DMS153 treated with DMSO at 0.1 percent for 48 hours (cell line): ENCODE results near the gene NAT10.

Experiments used
- DNase-seq: peaks from one replicate; lab custom pipeline; 2025; ENCODE audit not compliant: unreplicated experiment; lab: John Stamatoyannopoulos, UW

Gene NAT10

GRCh38 chr11:34148504-34149165 is 43.2 kb downstream of the NAT10 start:
- DNase-seq = no peak

- DNase-seq = no peak
These were observed 43.8 kb downstream of the NAT10 start for GRCh38 chr11:34149274-34149673.

GRCh38 chr11:34149786-34150185 is 44.4 kb downstream of the NAT10 start:
- no peak for DNase-seq

GRCh38 chr11:34150494-34151151 is 45.2 kb downstream of the NAT10 start:
- DNase-seq = no peak

GRCh38 chr11:34151166-34151565 is 45.7 kb downstream of the NAT10 start:
- DNase-seq = no peak

GRCh38 chr11:34151916-34152845 is 46.8 kb downstream of the NAT10 start:
- no peak for DNase-seq

- DNase-seq = no peak
These were observed 48.8 kb downstream of the NAT10 start for GRCh38 chr11:34154059-34154875.

GRCh38 chr11:34155057-34155756 is 49.8 kb downstream of the NAT10 start:
- DNase-seq = no peak

GRCh38 chr11:34155757-34156062 is 50.3 kb downstream of the NAT10 start:
- no peak for DNase-seq

- no peak for DNase-seq
These were observed 51.7 kb downstream of the NAT10 start for GRCh38 chr11:34157163-34157562.

GRCh38 chr11:34158661-34159060 is 53.2 kb downstream of the NAT10 start:
- no peak for DNase-seq

- DNase-seq = no peak
These were observed 54.8 kb downstream of the NAT10 start for GRCh38 chr11:34160049-34160721.

- DNase-seq = no peak
These were observed 55.4 kb downstream of the NAT10 start for GRCh38 chr11:34160791-34161190.

- DNase-seq = no peak
These were observed 55.9 kb downstream of the NAT10 start for GRCh38 chr11:34161361-34161760.

GRCh38 chr11:34161812-34162492 is 56.5 kb downstream of the NAT10 start:
- DNase-seq = no peak

GRCh38 chr11:34162493-34162820 is 57.0 kb downstream of the NAT10 start:
- no peak for DNase-seq

GRCh38 chr11:34162856-34163255 is 57.4 kb downstream of the NAT10 start:
- DNase-seq = no peak

GRCh38 chr11:34165121-34165520 is 59.7 kb downstream of the NAT10 start:
- DNase-seq = no peak

- no peak for DNase-seq
These were observed 60.5 kb downstream of the NAT10 start for GRCh38 chr11:34165786-34166555.
